ENCODE data around the gene DPEP2. TPM values are rescaled to one million over a fixed set of nuclear protein-coding genes. Genes with fewer than 3 reads are reported as not detected.

Gene DPEP2
- total and polyA plus RNA-seq, 9 donors, result 0.52 to 1.4 (median 1.1) TPM

GRCh38 chr16:67992661-67993206 lies 6.5 kb downstream of the DPEP2 start:
- 67% methylated on average over 17 of the region's 20 CpGs for WGBS (ENCODE audit: insufficient coverage)
- no peak overlapping the region for H3K27ac ChIP-seq (ENCODE audit: low read length)

GRCh38 chr16:67990018-67990386 lies 9.3 kb downstream of the DPEP2 start:
- DNase-seq, result no peak
- Histone ChIP-seq H3K4me3 (ENCODE audit: low read length) (no peak overlapping the region), H3K27me3 (ENCODE audit: control insufficient read depth, insufficient read depth, low read length) (no peaks in the 10 kb centered on the region), H3K9me3 (replicated peaks; ENCODE audit: control insufficient read depth, low read depth, low read length) (no peaks in the 10 kb centered on the region), H3K27ac (ENCODE audit: low read length) (no peak overlapping the region), H3K4me1 (ENCODE audit: control insufficient read depth, insufficient read depth, low read length) (peaks cover 26% of the 10 kb centered on the region), H3K36me3 (ENCODE audit: control insufficient read depth, insufficient read depth, low read length) (no peaks in the 10 kb centered on the region)
- WGBS (ENCODE audit: insufficient coverage), result 89% methylated on average over 4 of the region's 6 CpGs

More at GRCh38 chr16:67992661-67993206, 6.5 kb downstream of the DPEP2 start:
- Histone ChIP-seq H3K9me3 (replicated peaks; ENCODE audit: control insufficient read depth, low read depth, low read length) (no peaks in the 10 kb centered on the region), H3K36me3 (ENCODE audit: control insufficient read depth, insufficient read depth, low read length) (no peaks in the 10 kb centered on the region), H3K27me3 (ENCODE audit: control insufficient read depth, insufficient read depth, low read length) (no peaks in the 10 kb centered on the region), H3K4me1 (ENCODE audit: control insufficient read depth, insufficient read depth, low read length) (peaks cover 12% of the 10 kb centered on the region), H3K4me3 (ENCODE audit: low read length) (no peak overlapping the region)
- DNase-seq, result no peak

GRCh38 chr16:67989322-67990017 lies 9.8 kb downstream of the DPEP2 start:
- H3K27me3 ChIP-seq (ENCODE audit: control insufficient read depth, insufficient read depth, low read length), result no peaks in the 10 kb centered on the region
- H3K4me1 ChIP-seq (ENCODE audit: control insufficient read depth, insufficient read depth, low read length), result peaks cover 31% of the 10 kb centered on the region
- 79% methylated on average over 5 of the region's 8 CpGs for WGBS (ENCODE audit: insufficient coverage)
- H3K9me3 ChIP-seq (replicated peaks; ENCODE audit: control insufficient read depth, low read depth, low read length), result no peaks in the 10 kb centered on the region
- H3K27ac ChIP-seq (ENCODE audit: low read length), result no peak overlapping the region
- no peaks in the 10 kb centered on the region for H3K36me3 ChIP-seq (ENCODE audit: control insufficient read depth, insufficient read depth, low read length)
- no peak for DNase-seq
- H3K4me3 ChIP-seq (ENCODE audit: low read length), result no peak overlapping the region

GRCh38 chr16:67988675-67989074 lies 10.6 kb downstream of the DPEP2 start:
- Histone ChIP-seq H3K9me3 (replicated peaks; ENCODE audit: control insufficient read depth, low read depth, low read length) (no peaks in the 10 kb centered on the region), H3K4me3 (ENCODE audit: low read length) (no peak overlapping the region), H3K36me3 (ENCODE audit: control insufficient read depth, insufficient read depth, low read length) (no peaks in the 10 kb centered on the region), H3K27ac (ENCODE audit: low read length) (no peak overlapping the region), H3K4me1 (ENCODE audit: control insufficient read depth, insufficient read depth, low read length) (peaks cover 34% of the 10 kb centered on the region), H3K27me3 (ENCODE audit: control insufficient read depth, insufficient read depth, low read length) (no peaks in the 10 kb centered on the region)
- WGBS (ENCODE audit: insufficient coverage), result 57% methylated on average over 3 of the region's 3 CpGs
- no peak for DNase-seq

GRCh38 chr16:67987460-67988160 lies 11.7 kb downstream of the DPEP2 start:
- DNase-seq, result peak; percentile 53
- Histone ChIP-seq H3K36me3 (ENCODE audit: control insufficient read depth, insufficient read depth, low read length) (no peaks in the 10 kb centered on the region), H3K4me3 (ENCODE audit: low read length) (no peak overlapping the region), H3K9me3 (replicated peaks; ENCODE audit: control insufficient read depth, low read depth, low read length) (no peaks in the 10 kb centered on the region), H3K4me1 (ENCODE audit: control insufficient read depth, insufficient read depth, low read length) (peaks cover 28% of the 10 kb centered on the region), H3K27ac (ENCODE audit: low read length) (peak overlapping the region; percentile 59), H3K27me3 (ENCODE audit: control insufficient read depth, insufficient read depth, low read length) (no peaks in the 10 kb centered on the region)
- 62% methylated on average over 11 of the region's 11 CpGs for WGBS (ENCODE audit: insufficient coverage)

- H3K27ac ChIP-seq (ENCODE audit: low read length), result peak overlapping the region; percentile 59
- H3K36me3 ChIP-seq (ENCODE audit: control insufficient read depth, insufficient read depth, low read length), result no peaks in the 10 kb centered on the region
- H3K9me3 ChIP-seq (replicated peaks; ENCODE audit: control insufficient read depth, low read depth, low read length), result no peaks in the 10 kb centered on the region
- H3K4me3 ChIP-seq (ENCODE audit: low read length), result no peak overlapping the region
- peaks cover 28% of the 10 kb centered on the region for H3K4me1 ChIP-seq (ENCODE audit: control insufficient read depth, insufficient read depth, low read length)
- DNase-seq, result no peak
- H3K27me3 ChIP-seq (ENCODE audit: control insufficient read depth, insufficient read depth, low read length), result no peaks in the 10 kb centered on the region
- 78% methylated on average over 4 of the region's 5 CpGs for WGBS (ENCODE audit: insufficient coverage)
These were observed 12.3 kb downstream of the DPEP2 start for GRCh38 chr16:67986949-67987348.

GRCh38 chr16:67982011-67982696 lies 17.1 kb downstream of the DPEP2 start:
- 82% methylated on average over 32 of the region's 49 CpGs for whole genome bisulfite sequencing (ENCODE audit: insufficient coverage)
- peaks cover 18% of the 10 kb centered on the region for H3K27me3 ChIP-seq (ENCODE audit: control insufficient read depth, insufficient read depth, low read length)
- no peaks in the 10 kb centered on the region for H3K9me3 ChIP-seq (replicated peaks; ENCODE audit: control insufficient read depth, low read depth, low read length)
- no peak overlapping the region for H3K27ac ChIP-seq (ENCODE audit: low read length)
- no peak overlapping the region for H3K4me3 ChIP-seq (ENCODE audit: low read length)
- H3K4me1 ChIP-seq (ENCODE audit: control insufficient read depth, insufficient read depth, low read length), result peaks cover 21% of the 10 kb centered on the region
- DNase-seq, result no peak
- no peaks in the 10 kb centered on the region for H3K36me3 ChIP-seq (ENCODE audit: control insufficient read depth, insufficient read depth, low read length)

GRCh38 chr16:67979955-67980678 lies 19.2 kb downstream of the DPEP2 start, which contains the start of gene DPEP3:
Gene DPEP3, minus strand, starts transcription at chr16:67980499. Its CDS starts 119 bp downstream, at chr16:67980380.
- Histone ChIP-seq H3K4me1 (ENCODE audit: control insufficient read depth, insufficient read depth, low read length) (peaks cover 18% of the 10 kb centered on the region), H3K4me3 (ENCODE audit: low read length) (no peak within 1 kb of the TSS), H3K36me3 (ENCODE audit: control insufficient read depth, insufficient read depth, low read length) (no peaks in the 10 kb centered on the region), H3K27ac (ENCODE audit: low read length) (no peak within 1 kb of the TSS), H3K9me3 (replicated peaks; ENCODE audit: control insufficient read depth, low read depth, low read length) (no peaks in the 10 kb centered on the region), H3K27me3 (ENCODE audit: control insufficient read depth, insufficient read depth, low read length) (peaks cover 21% of the 10 kb centered on the region)
- 56% methylated on average over 54 of the region's 62 CpGs for WGBS (ENCODE audit: insufficient coverage)
- no peak for DNase-seq

GRCh38 chr16:67977469-67978227 lies 21.6 kb downstream of the DPEP2 start:
- no peak for DNase-seq
- WGBS (ENCODE audit: insufficient coverage), result 74% methylated on average over 4 of the region's 9 CpGs
- Histone ChIP-seq H3K4me1 (ENCODE audit: control insufficient read depth, insufficient read depth, low read length) (peaks cover 4% of the 10 kb centered on the region), H3K27ac (ENCODE audit: low read length) (no peak overlapping the region), H3K4me3 (ENCODE audit: low read length) (no peak overlapping the region), H3K9me3 (replicated peaks; ENCODE audit: control insufficient read depth, low read depth, low read length) (no peaks in the 10 kb centered on the region), H3K36me3 (ENCODE audit: control insufficient read depth, insufficient read depth, low read length) (no peaks in the 10 kb centered on the region), H3K27me3 (ENCODE audit: control insufficient read depth, insufficient read depth, low read length) (peaks cover 21% of the 10 kb centered on the region)

Measured in muscle of leg (tissue), 11 donors.